H1 (cell line): ENCODE measurements around the gene CCT6B. TPM values are rescaled to one million over a fixed set of nuclear protein-coding genes. Genes with fewer than 3 reads are reported as not detected.

Experiments
- CTCF ChIA-PET: fragments of 300-600 bp; sonication (Branson Sonifier 250); formaldehyde crosslinking; loops from one replicate; lab custom pipeline; 2021; ENCODE audit not compliant: partially characterized antibody; lab: Charles Lee
- POLR2A ChIA-PET: fragments of 300-600 bp; sonication (Branson Sonifier 250); formaldehyde crosslinking; loops from one replicate; lab custom pipeline; 2021; ENCODE audit warnings: inconsistent platforms; ENCODE audit not compliant: partially characterized antibody; lab: Charles Lee
- DNase-seq, 2 experiments: peaks; one replicate each; pipeline versions ENCODE4 v3.0.0 to v3.0.0-alpha.2; 2010 to 2022; ENCODE audit warnings: low spot score in 2 of 2, low read depth in 1 of 2, mixed read lengths in 1 of 2
- FAIRE-seq: peaks from 2 replicates; lab custom pipeline; 2011; peaks lifted over from hg19 to GRCh38; lab: Jason Lieb, UNC
- H2AFZ ChIP-seq: 2 replicates; pipeline ENCODE4 v1.8.1; 2012; ENCODE audit warnings: low read length, inconsistent platforms
- H2AK5ac ChIP-seq: 2 replicates; pipeline ENCODE4 v1.6.1; 2013; ENCODE audit warnings: low read depth, low read length
- H2BK120ac ChIP-seq: replicated peaks from 2 replicates; pipeline ENCODE3; 2013; ENCODE audit warnings: low read depth, low read length, inconsistent platforms
- H2BK12ac ChIP-seq: 2 replicates; pipeline ENCODE4 v1.6.1; 2013; ENCODE audit warnings: low read depth, low read length
- H2BK15ac ChIP-seq: 2 replicates; pipeline ENCODE4 v1.6.1; 2013; ENCODE audit warnings: low read length
- H2BK20ac ChIP-seq: 2 replicates; pipeline ENCODE4 v1.6.1; 2013; ENCODE audit warnings: low read length
- H2BK5ac ChIP-seq: 2 replicates; pipeline ENCODE4 v1.6.1; 2013; ENCODE audit warnings: low read depth, low read length
- H3K14ac ChIP-seq: 2 replicates; pipeline ENCODE4 v1.6.1; 2013; ENCODE audit warnings: inconsistent platforms; ENCODE audit not compliant: insufficient read length
- H3K18ac ChIP-seq: 2 replicates; pipeline ENCODE4 v1.6.1; 2013; ENCODE audit warnings: low read length; ENCODE audit errors: extremely low read depth
- H3K23ac ChIP-seq: 2 replicates; pipeline ENCODE4 v1.6.1; 2013; ENCODE audit warnings: inconsistent platforms; ENCODE audit not compliant: insufficient read length
- H3K23me2 ChIP-seq: 2 replicates; pipeline ENCODE4 v1.6.1; 2013; ENCODE audit warnings: low read depth, low read length
- H3K27ac ChIP-seq: 2 replicates; pipeline ENCODE4 v1.6.1; 2011; ENCODE audit warnings: low read depth, low read length, inconsistent platforms
- H3K27me3 ChIP-seq, 4 experiments: replicated peaks in 1 of 4; 1 replicate in 1 of 4; 2 replicates in 3 of 4; pipeline versions ENCODE4 v1.6.1 to v1.8.1; 2011 to 2013; ENCODE audit warnings: low read length in 3 of 4, mild to moderate bottlenecking in 3 of 4, inconsistent platforms in 2 of 4, mixed read lengths in 2 of 4, moderate library complexity in 1 of 4; ENCODE audit not compliant: control insufficient read depth in 3 of 4, insufficient read depth in 3 of 4; ENCODE audit errors: extremely low read depth in 1 of 4
- H3K36me3 ChIP-seq, 4 experiments: 2 replicates each; pipeline versions ENCODE4 v1.6.1 to v1.8.1; 2011 to 2013; ENCODE audit warnings: mild to moderate bottlenecking in 4 of 4, low read length in 3 of 4, moderate library complexity in 2 of 4, control low read depth in 1 of 4, inconsistent platforms in 1 of 4; ENCODE audit not compliant: insufficient read depth in 4 of 4, control insufficient read depth in 2 of 4
- H3K4ac ChIP-seq: replicated peaks from 2 replicates; pipeline ENCODE3; 2013; ENCODE audit warnings: low read length, low read depth, mixed read lengths, inconsistent platforms; ENCODE audit not compliant: insufficient read length
- H3K4me1 ChIP-seq, 4 experiments: replicated peaks in 1 of 4; 1 replicate in 1 of 4; 2 replicates in 3 of 4; pipeline versions ENCODE4 v1.6.1 to v1.8.1; 2011 to 2013; ENCODE audit warnings: low read length in 3 of 4, inconsistent platforms in 2 of 4, mixed read lengths in 1 of 4; ENCODE audit not compliant: insufficient read depth in 4 of 4, control insufficient read depth in 3 of 4
- H3K4me2 ChIP-seq, 2 experiments: 2 replicates each; pipeline versions ENCODE4 v1.6.1 to v1.8.1; 2011 to 2013; ENCODE audit warnings: low read depth in 2 of 2, low read length in 2 of 2, control low read depth in 1 of 2, inconsistent platforms in 1 of 2, mild to moderate bottlenecking in 1 of 2; ENCODE audit not compliant: insufficient read depth in 1 of 2
- H3K4me3 ChIP-seq, 4 experiments: fragments of 200-600, 300-600 bp in 1 of 4; sonication (generic), shearing (Covaris generic), sonication (Bioruptor Twin) in 1 of 4; 2 replicates each; pipeline versions ENCODE4 v1.5.1 to v1.8.1; 2011 to 2016; ENCODE audit warnings: low read length in 4 of 4, low read depth in 3 of 4, control low read depth in 2 of 4, inconsistent platforms in 2 of 4, mild to moderate bottlenecking in 2 of 4, mixed read lengths in 1 of 4, moderate library complexity in 1 of 4; ENCODE audit not compliant: insufficient read depth in 2 of 4; ENCODE audit errors: extremely low read depth in 1 of 4
- H3K56ac ChIP-seq: replicated peaks from 2 replicates; pipeline ENCODE3; 2013; ENCODE audit warnings: low read depth, mild to moderate bottlenecking, mixed read lengths, low read length, inconsistent platforms; ENCODE audit not compliant: insufficient read length
- H3K79me1 ChIP-seq: 2 replicates; pipeline ENCODE4 v1.6.1; 2013; ENCODE audit warnings: low read depth, low read length, control low read depth
- H3K79me2 ChIP-seq, 2 experiments: 2 replicates each; pipeline versions ENCODE4 v1.6.1 to v1.8.1; 2012 to 2013; ENCODE audit warnings: low read length in 2 of 2, mild to moderate bottlenecking in 2 of 2, inconsistent platforms in 1 of 2; ENCODE audit not compliant: insufficient read depth in 2 of 2, control insufficient read depth in 1 of 2
- H3K9ac ChIP-seq, 4 experiments: replicated peaks in 1 of 4; 1 replicate in 1 of 4; 2 replicates in 3 of 4; pipeline versions ENCODE4 v1.6.1 to v1.8.1; 2011 to 2013; ENCODE audit warnings: low read depth in 3 of 4, low read length in 3 of 4, control low read depth in 2 of 4, mild to moderate bottlenecking in 2 of 4, moderate library complexity in 2 of 4, inconsistent platforms in 1 of 4; ENCODE audit errors: extremely low read depth in 1 of 4
- H3K9me3 ChIP-seq, 2 experiments: 2 replicates each; pipeline versions ENCODE4 v1.6.1 to v1.8.1; 2012 to 2013; ENCODE audit warnings: mild to moderate bottlenecking in 2 of 2, moderate library complexity in 2 of 2, control low read depth in 1 of 2, inconsistent platforms in 1 of 2, low read depth in 1 of 2, low read length in 1 of 2, mixed read lengths in 1 of 2; ENCODE audit not compliant: insufficient read depth in 2 of 2
- H4K20me1 ChIP-seq, 2 experiments: replicated peaks in 1 of 2; 2 replicates each; pipeline versions ENCODE3 to v1.8.1; 2011 to 2013; ENCODE audit warnings: inconsistent platforms in 2 of 2, low read length in 2 of 2, mild to moderate bottlenecking in 1 of 2; ENCODE audit not compliant: insufficient read depth in 2 of 2, control insufficient read depth in 1 of 2
- H4K5ac ChIP-seq: 2 replicates; pipeline ENCODE4 v1.6.1; 2013; ENCODE audit warnings: low read length, low read depth, mixed read lengths, inconsistent platforms; ENCODE audit not compliant: insufficient read length
- H4K8ac ChIP-seq: 2 replicates; pipeline ENCODE4 v1.8.0; 2013; ENCODE audit warnings: mild to moderate bottlenecking, moderate library complexity, low read length, inconsistent platforms; ENCODE audit not compliant: insufficient read depth; ENCODE audit errors: extremely low read depth
- H4K91ac ChIP-seq: replicated peaks from 2 replicates; pipeline ENCODE3; 2013; ENCODE audit warnings: low read length, mixed read lengths, inconsistent platforms; ENCODE audit not compliant: insufficient read length
- CHD2 ChIP-seq: IDR thresholded peaks from 2 replicates; pipeline ENCODE4 v1.6.1; 2012; ENCODE audit warnings: low read length, improper control_type of control experiment
- GABPA ChIP-seq: IDR thresholded peaks from 2 replicates; pipeline ENCODE4 v1.6.1; 2011; ENCODE audit warnings: mild to moderate bottlenecking, low read length, moderate library complexity, borderline replicate concordance; ENCODE audit not compliant: insufficient read depth
- KDM5A ChIP-seq: fragments of 200-600 bp; IDR thresholded peaks from 2 replicates; pipeline ENCODE4 v1.7.1; 2012; ENCODE audit warnings: mild to moderate bottlenecking, low read length, inconsistent platforms, mixed read lengths
- RAD21 ChIP-seq, 2 experiments: IDR thresholded peaks in 1 of 2; conservative IDR thresholded peaks in 1 of 2; 2 replicates each; pipeline ENCODE4 v1.6.1; 2011; ENCODE audit warnings: low read depth in 2 of 2, low read length in 2 of 2, improper control_type of control experiment in 1 of 2, inconsistent platforms in 1 of 2, mild to moderate bottlenecking in 1 of 2, moderate library complexity in 1 of 2
- TEAD4 ChIP-seq: IDR thresholded peaks from 2 replicates; pipeline ENCODE4 v1.6.1; 2012; ENCODE audit warnings: low read depth, low read length, inconsistent platforms, mixed read lengths
- WGBS, 2 experiments: shearing (Covaris generic) in 1 of 2; methylation state at CpG; one replicate each; pipeline versions ENCODE4 v1.1.6 to v1.1.7; 2013 to 2015; ENCODE audit warnings: low lambda C conversion rate in 2 of 2, mixed read lengths in 2 of 2, inconsistent platforms in 1 of 2, low coverage in 1 of 2, missing lambda C conversion rate in 1 of 2; ENCODE audit not compliant: insufficient replicate concordance in 2 of 2, insufficient coverage in 1 of 2, insufficient read length in 1 of 2; ENCODE audit errors: extremely low coverage in 1 of 2, missing lambda C conversion rate in 1 of 2; 5-methylcytosine and 5-hydroxymethylcytosine counted together
- polyA plus RNA-seq, 7 experiments: library from polyadenylated mRNA; depleted of rRNA in 3 of 7; stranded (reverse) in 5 of 7; unstranded in 2 of 7; fragments of >200 nt in 5 of 7; fragments of 200-250 nt in 2 of 7; gene quantifications; 1 replicate in 5 of 7; 2 replicates in 1 of 7; 4 replicates in 1 of 7; pipeline versions ENCODE4 v1.2.1 to v1.2.3, GENCODE V29; 2011 to 2013; ENCODE audit warnings: missing spikeins in 2 of 7, mixed read lengths in 2 of 7
- total RNA-seq: library from RNA; stranded (reverse); fragmentation: NEBNext Ultra II Directional; extraction: Animal tissue kit (Norgen Biotek cat#: 25700); gene quantifications from 2 replicates; pipeline ENCODE4 v1.2.1, GENCODE V29; 2021
- TF ChIP-seq, protein P1 (sequence below): IDR thresholded peaks from 2 replicates; pipeline ENCODE4 v1.6.1; 2012; ENCODE audit warnings: inconsistent platforms

The CCT6B gene
- total and polyA plus RNA-seq, 2 of the 8 experiments (the other 6 are each of a cell fraction or from before 2014, with no cell fraction given) = 0.67 to 1.3 TPM

DNA sequence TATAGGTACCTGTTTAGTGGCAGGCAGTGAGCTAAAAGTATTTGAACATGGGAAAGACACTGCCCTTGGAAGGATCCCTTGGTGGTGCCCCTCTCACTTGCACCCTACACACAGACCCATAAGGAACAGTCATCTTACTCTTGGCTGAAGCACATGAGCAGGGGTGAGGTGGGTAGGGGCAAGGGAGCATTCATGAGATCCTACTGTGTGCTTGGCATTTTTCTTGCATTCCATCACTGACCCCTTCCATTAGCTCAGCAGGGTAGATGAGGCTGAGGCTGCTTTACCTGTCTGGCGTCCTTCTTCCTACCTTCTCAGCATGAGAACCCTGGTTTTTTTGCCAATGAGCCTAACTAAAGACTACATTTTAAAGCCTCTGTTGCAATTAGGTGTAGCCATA is 48.3 kb downstream of the CCT6B start:
- H3K4me1 ChIP-seq = peaks cover 0 to 3% (median 1%) of the 10 kb centered on the region in 4 experiments; a peak in 4 of 7 replicates
- WGBS, 2 experiments = 36% methylated on average over 1 of the region's 1 CpG; no CpG with 5 or more reads in 1 of the 2 experiments
- H3K79me2 ChIP-seq = no peaks in the 10 kb centered on the region
- no peaks in the 10 kb centered on the region for H3K27me3 ChIP-seq
- no peak overlapping the region for H3K14ac ChIP-seq
- no peak overlapping the region for H3K18ac ChIP-seq
- H3K79me1 ChIP-seq = no peaks in the 10 kb centered on the region
- H2AFZ ChIP-seq = no peak overlapping the region
- H4K91ac ChIP-seq = no peak overlapping the region
- no peak overlapping the region for H4K5ac ChIP-seq
- no peak overlapping the region for H3K4ac ChIP-seq
- TF ChIP-seq TEAD4 (peak; percentile 91), RAD21 (IDR thresholded peaks at IDR 0.05 in 1 of 2, conservative IDR thresholded peaks at IDR 0.05 in 1 of 2; ENCODE audit: low read depth in 2 of 2, low read length in 2 of 2) (0 out of 4 replicates have a peak, but pooled peaks of 1 of the 2 experiments have one; percentile 1), KDM5A (no peak), GABPA (no peak), CHD2 (no peak)
- TF ChIP-seq, protein P1, sequence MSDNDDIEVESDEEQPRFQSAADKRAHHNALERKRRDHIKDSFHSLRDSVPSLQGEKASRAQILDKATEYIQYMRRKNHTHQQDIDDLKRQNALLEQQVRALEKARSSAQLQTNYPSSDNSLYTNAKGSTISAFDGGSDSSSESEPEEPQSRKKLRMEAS = no peak
- TF ChIP-seq, all 59 proteins: peak for 2
- 0 out of 4 replicates have a peak overlapping the region, but pooled peaks of 1 of the 2 experiments have one; percentile 1 for H3K4me2 ChIP-seq
- DNase-seq = peak in 1 of 2 experiments; percentile 41
- H2BK120ac ChIP-seq = no peak overlapping the region
- ChIA-PET CTCF (no interaction called here), POLR2A (interaction anchor here (1.2 kb wide), 1 partner anchor 9 kb away, joined by 3 read pairs; no protein-coding TSS in a partner anchor)
- no peaks in the 10 kb centered on the region for H3K9me3 ChIP-seq
- no peak overlapping the region for H4K8ac ChIP-seq
- H3K9ac ChIP-seq = no peak overlapping the region
- H3K4me3 ChIP-seq = no peak overlapping the region
- no peak overlapping the region for H3K27ac ChIP-seq
- no peak overlapping the region for H2BK5ac ChIP-seq
- no peak overlapping the region for H2BK15ac ChIP-seq
- no peak overlapping the region for H3K56ac ChIP-seq
- FAIRE-seq = peak; percentile 19
- H2BK20ac ChIP-seq = no peak overlapping the region
- no peaks in the 10 kb centered on the region for H4K20me1 ChIP-seq
- H3K36me3 ChIP-seq = no peaks in the 10 kb centered on the region
- H3K23me2 ChIP-seq = no peaks in the 10 kb centered on the region
- no peak overlapping the region for H3K23ac ChIP-seq
- no peak overlapping the region for H2BK12ac ChIP-seq
- H2AK5ac ChIP-seq = no peak overlapping the region
